Ascending aorta (tissue), 2 donors: ENCODE data around the gene KDM5B. TPM values are rescaled to one million over a fixed set of nuclear protein-coding genes. Genes with fewer than 3 reads are reported as not detected.

Source experiments
- DNase-seq, 2 donors: peaks; one replicate each; pipeline ENCODE4 v3.0.0-alpha.2; 2019; ENCODE audit warnings: low spot score in 2 of 2
- H3K27ac ChIP-seq, 2 donors: fragments of 200-600 bp; sonication (generic); one replicate each; pipeline ENCODE4 v1.5.1; 2016 to 2017; ENCODE audit warnings: mild to moderate bottlenecking in 1 of 2
- H3K27me3 ChIP-seq: fragments of 200-600 bp; sonication (generic); one replicate; pipeline ENCODE4 v1.5.1; 2017
- H3K36me3 ChIP-seq, 2 donors: fragments of 200-600 bp; sonication (generic); one replicate each; pipeline ENCODE4 v1.5.1; 2016
- H3K4me1 ChIP-seq, 2 donors: fragments of 200-600 bp; sonication (generic); one replicate each; pipeline ENCODE4 v1.5.1; 2016 to 2017; ENCODE audit warnings: mild to moderate bottlenecking in 1 of 2
- H3K4me3 ChIP-seq, 2 donors: fragments of 200-600 bp; sonication (generic); one replicate each; pipeline ENCODE4 v1.5.1; 2016 to 2017; ENCODE audit warnings: mild to moderate bottlenecking in 1 of 2
- H3K9me3 ChIP-seq, 2 donors: fragments of 200-600 bp; sonication (generic); one replicate each; pipeline ENCODE4 v1.5.1; 2016
- intact Hi-C: fragments of 100-400 bp; cut with DNase I; formaldehyde crosslinking; loops from one replicate; pipeline ENCODE4 v1.15.1; 2023
- total RNA-seq: library from RNA; depleted of rRNA; stranded (reverse); fragments of >200 nt; gene quantifications from one replicate; pipeline ENCODE4 v1.1.0, GENCODE V29; 2016
- TF ChIP-seq, protein P1 (sequence below), 3 experiments: fragments of 200-600 bp in 2 of 3; fragments of 450-650 bp in 1 of 3; sonication (generic) in 2 of 3; IDR thresholded peaks; one replicate each; pipeline ENCODE4 v1.5.1; 2016 to 2019; ENCODE audit warnings: antibody characterized with exemption in 3 of 3, mild to moderate bottlenecking in 1 of 3, moderate library complexity in 1 of 3

KDM5B gene
- total RNA-seq, 1 donor from 2014 or later: 61.7 TPM

DNA sequence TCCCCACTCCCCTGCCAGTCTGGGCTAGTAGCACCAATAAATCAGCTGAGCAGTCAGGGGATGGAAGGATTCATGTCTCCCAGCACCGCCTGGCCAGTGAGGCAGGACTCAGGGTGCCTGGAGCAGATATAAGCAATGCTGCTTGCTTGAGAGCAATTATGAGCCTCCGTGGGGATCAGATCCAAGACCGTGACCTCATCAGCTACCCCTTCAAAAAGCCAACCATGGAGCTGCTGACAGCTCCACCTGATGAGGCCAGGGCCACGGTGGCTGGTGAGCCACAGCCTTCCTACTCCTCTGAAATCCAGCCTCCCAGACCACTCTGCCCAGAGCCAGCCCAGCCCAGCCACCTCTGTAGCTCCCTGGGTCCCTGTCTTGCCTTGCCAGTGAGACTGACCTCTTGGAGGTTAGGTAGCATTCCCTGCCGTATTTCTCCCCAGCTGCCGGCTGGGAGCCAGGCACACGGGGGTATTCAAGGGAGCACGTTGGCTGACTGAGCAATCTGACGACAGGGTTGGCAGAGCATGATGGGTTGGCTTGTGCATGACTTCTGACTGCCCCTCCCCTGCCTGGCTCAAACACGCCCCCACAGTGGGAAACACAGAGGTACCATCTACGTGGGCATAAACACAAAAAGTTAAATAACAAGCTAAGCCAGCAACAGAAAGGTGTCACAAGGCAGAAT is 126.3 kb downstream of the KDM5B start:
- Histone ChIP-seq H3K4me3 (no peak overlapping the region), H3K27me3 (no peaks in the 10 kb centered on the region), H3K4me1 (no peaks in the 10 kb centered on the region), H3K36me3 (no peaks in the 10 kb centered on the region), H3K27ac (no peak overlapping the region), H3K9me3 (no peaks in the 10 kb centered on the region)
- DNase-seq: no peak
- TF ChIP-seq, protein P1, sequence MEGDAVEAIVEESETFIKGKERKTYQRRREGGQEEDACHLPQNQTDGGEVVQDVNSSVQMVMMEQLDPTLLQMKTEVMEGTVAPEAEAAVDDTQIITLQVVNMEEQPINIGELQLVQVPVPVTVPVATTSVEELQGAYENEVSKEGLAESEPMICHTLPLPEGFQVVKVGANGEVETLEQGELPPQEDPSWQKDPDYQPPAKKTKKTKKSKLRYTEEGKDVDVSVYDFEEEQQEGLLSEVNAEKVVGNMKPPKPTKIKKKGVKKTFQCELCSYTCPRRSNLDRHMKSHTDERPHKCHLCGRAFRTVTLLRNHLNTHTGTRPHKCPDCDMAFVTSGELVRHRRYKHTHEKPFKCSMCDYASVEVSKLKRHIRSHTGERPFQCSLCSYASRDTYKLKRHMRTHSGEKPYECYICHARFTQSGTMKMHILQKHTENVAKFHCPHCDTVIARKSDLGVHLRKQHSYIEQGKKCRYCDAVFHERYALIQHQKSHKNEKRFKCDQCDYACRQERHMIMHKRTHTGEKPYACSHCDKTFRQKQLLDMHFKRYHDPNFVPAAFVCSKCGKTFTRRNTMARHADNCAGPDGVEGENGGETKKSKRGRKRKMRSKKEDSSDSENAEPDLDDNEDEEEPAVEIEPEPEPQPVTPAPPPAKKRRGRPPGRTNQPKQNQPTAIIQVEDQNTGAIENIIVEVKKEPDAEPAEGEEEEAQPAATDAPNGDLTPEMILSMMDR (IDR thresholded peaks at IDR 0.05): no peak
- intact Hi-C loops: no loop called here

DNA sequence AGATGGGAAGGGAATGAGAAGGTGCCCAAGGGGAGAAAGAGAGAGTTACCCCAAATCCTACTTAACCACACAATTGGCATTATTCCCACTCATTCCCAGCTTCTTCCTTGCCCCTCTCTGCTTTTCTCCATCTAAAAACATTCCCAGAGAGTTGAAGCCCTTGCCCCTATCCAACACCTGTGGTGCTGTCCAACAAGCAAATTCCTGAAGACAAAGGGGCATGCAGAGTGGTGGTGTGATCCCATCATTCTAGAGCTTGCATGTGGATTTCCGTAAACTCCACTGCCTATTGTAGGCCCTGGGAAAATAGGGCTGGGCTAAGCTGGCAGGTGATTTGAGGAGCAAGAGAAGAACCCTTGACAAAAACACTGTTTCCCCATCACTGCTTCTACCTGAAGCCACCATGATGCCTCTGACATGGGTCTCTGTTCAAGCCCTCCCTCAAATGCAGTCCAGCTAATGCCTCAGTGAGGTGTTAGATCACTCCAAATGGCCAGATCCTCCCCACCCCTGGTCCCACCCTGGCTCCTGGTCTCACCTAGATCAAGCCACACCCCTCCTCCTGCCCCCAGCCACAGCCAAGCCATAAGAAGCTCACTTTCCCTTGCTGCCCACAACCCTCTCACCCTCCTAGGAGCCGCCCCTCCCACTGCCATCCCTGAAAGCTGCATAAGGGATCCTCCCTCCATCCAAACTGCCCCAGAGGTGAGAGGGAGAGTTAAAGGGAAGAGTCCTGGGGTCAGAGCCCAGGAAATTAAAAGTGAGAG is 127.5 kb downstream of the KDM5B start:
- Histone ChIP-seq H3K9me3 (no peaks in the 10 kb centered on the region), H3K27ac (no peak overlapping the region), H3K4me1 (no peaks in the 10 kb centered on the region), H3K4me3 (no peak overlapping the region), H3K36me3 (no peaks in the 10 kb centered on the region), H3K27me3 (no peaks in the 10 kb centered on the region)
- intact Hi-C loops: no loop called here
- TF ChIP-seq, protein P1 (IDR thresholded peaks at IDR 0.05): no peak
- DNase-seq: no peak

DNA sequence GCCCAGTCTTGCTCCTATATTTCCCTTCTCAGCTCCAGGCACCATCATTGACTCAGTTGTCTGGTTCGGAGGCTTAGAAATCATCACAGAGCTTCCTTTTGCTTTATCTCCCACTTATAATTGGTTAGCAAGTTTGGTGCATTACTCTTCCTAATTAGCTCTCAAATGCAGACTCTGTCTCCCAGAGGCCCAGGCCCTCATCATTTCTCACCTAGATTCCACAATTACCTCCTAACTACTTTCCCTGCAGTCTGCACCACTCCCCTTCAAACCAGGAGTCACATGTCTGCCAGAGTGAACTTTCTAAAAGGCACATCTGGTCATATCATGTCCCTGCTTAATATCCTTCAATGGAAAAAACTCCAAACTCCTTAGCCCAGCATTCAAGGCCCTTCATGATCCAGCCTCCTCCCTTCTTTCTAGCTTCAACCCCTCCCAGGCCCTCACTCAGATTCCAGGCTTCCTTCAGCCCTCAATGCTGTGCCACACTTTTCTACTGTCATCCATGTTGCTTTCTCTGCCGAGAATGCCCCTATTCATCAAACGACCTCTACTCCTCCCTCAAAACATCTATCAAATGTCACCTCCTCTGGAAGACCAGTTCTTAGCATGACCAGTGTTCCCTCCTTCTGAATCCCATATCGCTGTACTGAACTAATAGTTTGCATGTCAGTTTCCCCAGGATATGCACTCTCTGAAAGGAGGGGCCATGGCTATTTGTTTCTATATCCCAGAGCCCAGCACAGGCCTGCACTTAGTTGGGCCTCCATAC is 128.6 kb downstream of the KDM5B start:
- H3K36me3 ChIP-seq: no peaks in the 10 kb centered on the region
- TF ChIP-seq, protein P1 (IDR thresholded peaks at IDR 0.05): no peak
- DNase-seq: no peak
- no peaks in the 10 kb centered on the region for H3K4me1 ChIP-seq
- H3K27me3 ChIP-seq: no peaks in the 10 kb centered on the region
- no peaks in the 10 kb centered on the region for H3K9me3 ChIP-seq
- H3K27ac ChIP-seq: no peak overlapping the region
- H3K4me3 ChIP-seq: no peak overlapping the region
- intact Hi-C loops: no loop called here

DNA sequence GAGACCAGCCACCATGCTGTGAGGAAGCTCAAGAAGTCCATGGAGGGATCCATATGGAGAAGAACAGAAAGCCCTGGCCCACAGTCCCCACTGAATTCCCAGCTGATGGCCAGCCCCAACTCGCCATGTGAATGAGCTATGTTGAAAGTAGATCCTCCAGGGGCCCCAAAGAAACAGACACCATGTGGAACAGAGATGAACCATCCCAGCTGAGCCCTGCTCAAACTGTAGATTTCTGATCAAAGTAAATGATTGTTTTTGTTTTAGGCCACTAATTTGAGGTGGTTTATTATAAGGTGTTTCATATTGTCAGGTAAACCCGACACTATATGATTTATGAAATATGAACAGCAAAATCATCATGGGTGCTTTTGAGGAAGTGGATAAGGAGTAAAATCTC is 130.8 kb downstream of the KDM5B start:
- Histone ChIP-seq H3K4me1 (no peaks in the 10 kb centered on the region), H3K27me3 (no peaks in the 10 kb centered on the region), H3K27ac (no peak overlapping the region), H3K9me3 (no peaks in the 10 kb centered on the region), H3K36me3 (no peaks in the 10 kb centered on the region), H3K4me3 (no peak overlapping the region)
- intact Hi-C loops: no loop called here
- DNase-seq: no peak
- TF ChIP-seq, protein P1 (IDR thresholded peaks at IDR 0.05): no peak

Other genes starting within 250 kb of the KDM5B start
- not detected for gene SYT2, start 98.0 kb downstream of the KDM5B start, total RNA-seq
- not detected for gene PCAT6, start 2.5 kb upstream of the KDM5B start, total RNA-seq
- gene RABIF, start 80.7 kb upstream of the KDM5B start, total RNA-seq: 1.9 TPM
- 17.8 TPM for gene KLHL12, start 118.8 kb upstream of the KDM5B start, total RNA-seq
- 67.9 TPM for gene ADIPOR1, start 149.9 kb upstream of the KDM5B start, total RNA-seq
- gene CYB5R1, start 158.8 kb upstream of the KDM5B start, total RNA-seq: 97.4 TPM
- gene TMEM183A, start 199.0 kb upstream of the KDM5B start, total RNA-seq: 44.6 TPM
- 22.2 TPM for gene PPFIA4, start 218.1 kb upstream of the KDM5B start, total RNA-seq